CD4-positive, alpha-beta T cell treated with Interferon gamma for 1 hour (primary cell): Measurements from ENCODE around the gene TBC1D5.

Experiments used
- DNase-seq: peaks from one replicate; pipeline ENCODE4 v3.0.0-alpha.2; 2020

TBC1D5 gene

DNA sequence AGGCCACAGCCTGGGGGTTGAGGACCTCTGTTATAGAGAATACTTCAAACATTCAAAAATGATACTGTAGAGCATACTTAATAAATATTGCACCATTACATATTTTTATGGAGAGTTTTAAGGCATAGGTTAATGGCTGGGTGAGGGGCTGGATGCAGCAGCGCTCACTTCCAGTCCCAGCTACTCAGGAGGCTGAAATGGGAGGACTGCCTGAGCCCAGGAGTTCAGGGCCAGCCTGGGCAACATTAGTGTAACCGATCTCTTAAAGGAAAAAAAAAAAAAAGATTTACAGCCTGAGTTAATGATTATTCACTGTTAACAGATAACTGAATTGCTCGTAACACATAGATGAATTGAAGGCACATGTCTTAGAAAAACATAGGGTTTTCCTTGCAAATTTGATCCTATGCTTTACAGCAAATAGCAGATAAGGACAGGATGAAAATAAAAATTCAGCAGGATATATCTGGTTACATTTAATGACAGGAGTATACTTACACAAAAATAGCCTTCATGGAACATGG is 282.9 kb downstream of the TBC1D5 start:
- DNase-seq = no peak

DNA sequence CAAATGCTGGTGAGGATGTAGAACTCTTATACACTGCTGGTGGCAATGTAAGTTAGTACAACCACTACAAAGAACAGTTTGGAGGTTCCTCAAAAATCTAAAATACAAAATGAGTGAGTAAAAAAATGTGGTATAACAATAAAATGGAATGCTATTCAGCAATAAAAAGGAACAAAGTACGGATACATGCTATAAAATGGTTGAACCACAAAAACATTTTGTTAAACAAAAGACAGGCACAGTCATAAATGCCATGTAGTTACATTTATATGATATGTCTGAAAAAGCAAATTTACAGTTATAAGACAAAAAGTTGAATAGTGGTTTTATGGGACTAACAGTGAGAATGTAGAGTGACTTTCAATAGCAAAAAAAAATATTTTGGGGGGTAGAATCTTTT is 285.8 kb downstream of the TBC1D5 start:
- no peak for DNase-seq

DNA sequence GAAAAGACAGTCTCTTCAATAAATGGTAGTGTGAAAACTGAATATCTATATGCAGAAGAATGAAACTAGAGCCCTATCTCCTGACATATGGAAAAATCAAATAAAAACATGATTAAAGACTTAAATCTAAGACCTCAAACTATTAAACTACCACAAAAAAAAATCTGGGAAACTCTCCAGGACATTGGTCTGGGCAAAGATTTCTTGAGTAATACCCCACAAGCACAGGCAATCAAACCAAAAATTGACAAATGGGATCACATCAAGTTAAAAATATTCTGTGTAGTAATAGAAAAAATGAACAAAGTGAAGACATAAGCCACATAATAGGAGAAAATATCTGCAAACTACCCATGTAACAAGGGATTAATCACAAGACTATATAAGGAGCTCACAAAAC is 286.4 kb downstream of the TBC1D5 start:
- no peak for DNase-seq

DNA sequence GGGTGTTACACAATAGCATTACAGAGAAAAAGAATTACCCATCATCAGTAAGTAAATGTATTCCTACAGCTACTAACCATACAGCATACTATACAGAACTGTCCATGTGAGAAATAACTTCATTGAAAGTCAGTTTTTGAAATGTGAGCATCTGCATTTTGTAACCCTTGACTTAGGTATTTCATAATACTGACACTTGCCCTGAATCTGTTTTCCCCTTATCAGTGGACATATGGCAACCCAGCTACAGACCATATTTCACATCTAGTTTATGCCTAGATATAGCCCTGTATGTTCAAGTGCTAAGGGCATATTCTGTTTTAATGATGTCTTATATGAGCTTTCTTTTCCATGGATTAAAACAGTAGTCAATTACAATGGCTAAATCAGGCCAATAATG is 297.6 kb downstream of the TBC1D5 start:
- no peak for DNase-seq

DNA sequence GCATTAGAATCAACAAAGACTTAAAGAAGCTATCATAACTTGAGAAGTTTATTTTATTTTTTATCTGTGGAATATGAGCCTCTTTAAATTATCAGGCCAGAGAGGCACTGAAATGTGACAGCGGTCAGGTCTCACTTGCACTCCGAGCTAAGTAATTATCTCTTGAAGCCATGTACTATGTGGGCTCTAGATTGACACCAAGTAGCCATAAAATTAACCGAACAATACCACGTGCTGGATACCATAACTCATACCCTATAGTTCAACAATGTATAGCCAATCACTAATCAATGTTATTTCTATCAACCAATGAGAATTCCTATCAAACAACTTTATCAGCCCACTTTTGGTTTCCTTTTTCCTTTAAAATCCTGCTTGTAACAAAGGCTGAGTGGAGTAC is 299.3 kb downstream of the TBC1D5 start:
- no peak for DNase-seq

DNA sequence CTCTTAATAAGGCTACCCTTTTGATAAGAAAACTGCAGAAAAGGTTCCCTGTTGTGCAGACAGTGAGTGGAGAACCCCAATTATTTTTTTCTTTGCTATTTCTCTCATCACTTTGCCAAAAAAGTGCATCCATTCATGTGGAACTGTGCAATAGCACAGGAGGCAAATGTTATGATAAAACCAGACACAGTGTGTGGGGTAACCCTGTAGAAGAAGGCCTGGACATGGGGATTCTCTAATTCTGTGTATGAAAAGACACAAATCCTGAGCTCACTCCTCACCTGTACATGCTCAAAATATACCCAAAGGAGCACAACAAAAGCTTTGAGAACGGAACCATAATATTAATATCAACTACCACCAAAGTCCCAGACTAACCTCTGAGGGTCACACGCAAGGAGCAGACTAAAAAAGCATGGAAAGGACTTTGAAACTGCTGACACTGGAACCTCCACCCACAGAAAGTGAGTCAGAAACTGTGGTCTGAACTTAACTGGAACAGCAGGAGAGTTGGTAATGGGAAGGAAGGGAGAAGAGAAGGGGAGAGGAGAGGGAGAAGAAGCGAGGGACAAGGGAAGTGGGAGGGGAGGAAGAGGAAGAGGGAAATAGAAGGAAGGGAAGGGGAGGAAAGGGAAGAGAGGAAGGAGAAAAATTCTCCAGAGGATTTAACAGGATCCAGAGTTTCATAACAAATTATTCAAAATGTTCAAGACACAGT is 299.9 kb downstream of the TBC1D5 start:
- DNase-seq = no peak

DNA sequence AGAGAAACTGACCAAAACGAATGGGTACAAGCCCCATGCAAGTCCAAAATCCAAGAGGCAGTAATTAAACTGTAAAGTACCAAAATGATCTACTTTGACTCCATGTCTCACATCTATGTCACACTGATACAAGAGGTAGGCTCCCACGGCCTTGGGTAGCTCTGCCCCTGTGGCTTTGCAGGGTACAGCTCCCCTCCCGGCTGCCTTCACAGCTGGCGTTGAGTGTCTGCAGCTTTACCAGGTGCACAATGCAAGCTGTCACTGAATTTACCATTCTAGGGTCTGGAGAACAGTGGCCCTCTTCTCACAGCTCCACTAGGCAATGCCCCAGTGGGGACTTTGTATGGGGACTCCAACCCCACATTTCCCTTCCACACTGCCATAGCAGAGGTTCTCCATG is 308.6 kb downstream of the TBC1D5 start:
- no peak for DNase-seq

DNA sequence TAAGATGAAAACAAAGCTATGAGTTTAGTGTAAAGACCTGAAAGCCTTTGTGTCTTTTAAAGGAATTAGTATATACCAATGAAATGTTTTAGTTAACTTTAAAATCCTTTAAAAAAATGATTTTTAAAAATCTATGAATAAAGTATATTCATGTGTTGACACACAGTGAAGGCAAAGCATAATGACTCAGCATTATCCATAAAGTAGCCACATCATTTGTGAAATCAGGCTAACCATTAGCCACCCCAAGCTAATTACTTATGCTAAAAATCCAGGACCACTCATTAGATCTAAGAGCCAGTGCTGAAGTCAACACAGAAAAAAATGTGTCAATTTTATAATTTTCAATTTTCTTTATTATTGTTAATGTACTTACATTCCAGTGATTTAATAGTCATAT is 310.2 kb downstream of the TBC1D5 start:
- DNase-seq = no peak

DNA sequence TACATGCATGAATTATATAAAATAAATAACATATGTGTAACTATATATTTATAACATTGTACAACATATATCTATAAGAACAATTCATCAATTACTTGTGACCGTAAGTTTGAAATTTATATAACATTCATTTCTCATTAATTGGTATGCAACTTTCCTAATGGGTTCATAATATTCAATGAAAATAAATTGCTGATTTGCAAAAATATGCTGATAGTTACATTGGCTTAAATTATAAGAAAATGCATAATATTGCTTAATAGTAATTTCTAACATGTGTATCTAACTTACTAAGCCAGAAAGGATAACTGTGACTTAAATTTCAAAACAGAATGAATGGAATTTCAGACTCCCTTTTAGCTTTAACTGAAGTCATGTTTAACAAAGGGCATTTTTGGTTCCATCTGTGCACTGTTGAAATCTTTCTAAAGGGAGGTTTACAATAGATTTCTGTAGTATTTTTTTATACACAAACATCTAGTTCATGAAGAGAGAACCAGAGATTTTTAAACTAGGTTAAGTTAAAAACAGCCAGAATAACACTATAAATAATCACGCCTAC is 310.9 kb downstream of the TBC1D5 start:
- no peak for DNase-seq

DNA sequence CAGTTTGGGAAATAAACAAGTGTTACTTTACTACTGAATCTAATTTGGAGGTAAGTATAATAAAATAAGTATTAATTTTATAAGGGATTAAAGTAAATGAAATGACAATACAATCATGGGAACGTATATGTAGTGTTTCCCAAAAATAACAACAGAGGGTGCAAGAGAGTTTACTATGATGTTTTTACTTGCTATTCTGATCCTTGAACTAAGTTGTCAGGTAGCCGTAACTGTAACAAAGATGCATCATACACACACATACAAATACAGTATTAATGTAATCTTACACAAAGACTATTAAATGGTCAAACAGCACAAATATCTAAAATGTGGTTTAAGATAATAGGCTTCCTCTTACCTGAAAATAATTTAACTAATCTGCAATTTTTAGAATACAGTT is 311.4 kb downstream of the TBC1D5 start:
- no peak for DNase-seq

DNA sequence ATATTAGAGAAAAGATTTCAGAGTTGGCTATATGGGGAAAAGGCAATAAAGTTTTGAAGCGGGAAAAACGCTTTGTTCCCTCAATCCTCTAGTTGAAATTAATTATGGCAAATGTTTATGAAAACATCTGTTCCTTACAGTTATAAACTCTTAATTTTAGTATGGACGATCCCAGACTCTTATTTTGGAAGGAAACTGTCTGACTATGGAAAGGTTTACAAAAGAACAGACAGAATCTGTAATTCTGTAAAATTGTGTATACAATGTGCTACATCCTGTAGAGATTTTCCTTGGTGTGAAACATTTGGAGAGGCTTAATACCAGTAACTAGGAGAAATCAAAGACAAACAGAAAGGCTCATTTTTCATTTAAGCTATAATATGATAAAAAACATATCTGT is 311.8 kb downstream of the TBC1D5 start:
- no peak for DNase-seq

DNA sequence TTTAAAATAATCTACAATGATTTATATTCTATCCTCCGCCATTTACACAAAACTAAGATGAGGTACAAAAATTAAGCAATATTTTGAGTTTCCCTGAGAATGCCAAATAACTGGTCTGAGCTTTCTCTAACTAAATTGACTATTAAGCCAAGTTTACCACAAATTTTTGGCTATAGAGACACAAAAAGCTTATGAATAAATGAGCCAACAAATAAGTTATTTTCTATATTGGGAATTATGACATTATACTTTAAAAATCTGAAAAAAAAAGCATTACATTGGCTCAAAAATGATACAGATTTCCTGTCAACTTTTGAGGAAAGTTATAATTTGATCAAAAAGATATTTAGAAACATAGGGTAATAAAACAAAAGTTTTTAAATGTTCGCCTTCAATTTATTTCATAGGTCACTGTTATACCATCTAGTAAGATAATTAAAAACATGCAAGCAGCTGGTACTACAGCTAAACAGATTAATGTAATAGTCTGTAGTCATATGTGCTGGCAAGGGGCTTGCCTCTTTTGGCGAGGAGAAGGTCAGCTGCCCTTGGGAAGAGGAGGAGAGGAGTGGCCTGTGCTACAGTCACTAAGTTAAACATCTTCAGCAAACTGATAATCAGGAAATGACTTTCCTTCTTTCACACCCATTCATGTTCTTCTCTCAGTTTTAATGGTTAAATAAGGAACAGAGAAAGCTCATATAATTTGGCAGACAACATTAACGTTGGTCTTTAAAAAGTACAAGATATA is 318.5 kb downstream of the TBC1D5 start:
- DNase-seq = no peak

DNA sequence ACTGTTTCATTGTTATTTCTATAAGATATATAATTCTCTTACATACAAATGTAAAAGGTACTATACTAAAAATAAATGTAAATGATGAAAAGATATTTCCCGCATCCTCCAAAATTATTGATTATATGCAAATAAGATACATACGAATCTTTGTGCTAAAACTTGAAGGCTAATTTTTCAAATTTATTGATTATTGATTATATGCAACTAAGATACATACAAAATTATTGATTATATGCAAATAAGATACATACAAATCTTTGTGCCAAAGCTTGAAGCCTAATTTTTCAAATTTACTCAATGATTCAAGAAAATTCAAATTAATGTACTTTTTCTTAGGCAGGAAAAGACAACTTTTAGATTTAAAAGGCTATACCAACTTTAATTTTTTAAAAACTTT is 319.8 kb downstream of the TBC1D5 start:
- DNase-seq = no peak

DNA sequence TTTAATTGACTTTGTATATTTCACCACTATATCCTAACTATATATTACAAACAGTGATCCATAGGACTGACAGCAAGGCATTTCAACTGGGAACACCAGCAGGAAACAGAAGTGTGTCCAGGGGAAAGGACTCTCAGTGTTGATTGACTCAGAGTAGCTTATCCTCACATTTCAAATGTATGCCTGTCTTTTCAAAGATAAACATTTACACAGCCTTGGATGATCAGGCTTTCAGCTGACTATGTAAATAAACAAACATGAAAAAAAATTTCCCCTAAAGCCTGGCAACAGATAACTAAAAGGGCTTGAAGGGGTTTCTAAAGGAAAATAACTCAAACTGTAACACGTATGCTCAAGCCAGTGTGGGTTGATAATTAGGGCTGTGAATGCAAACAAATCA is 321.8 kb downstream of the TBC1D5 start:
- no peak for DNase-seq

DNA sequence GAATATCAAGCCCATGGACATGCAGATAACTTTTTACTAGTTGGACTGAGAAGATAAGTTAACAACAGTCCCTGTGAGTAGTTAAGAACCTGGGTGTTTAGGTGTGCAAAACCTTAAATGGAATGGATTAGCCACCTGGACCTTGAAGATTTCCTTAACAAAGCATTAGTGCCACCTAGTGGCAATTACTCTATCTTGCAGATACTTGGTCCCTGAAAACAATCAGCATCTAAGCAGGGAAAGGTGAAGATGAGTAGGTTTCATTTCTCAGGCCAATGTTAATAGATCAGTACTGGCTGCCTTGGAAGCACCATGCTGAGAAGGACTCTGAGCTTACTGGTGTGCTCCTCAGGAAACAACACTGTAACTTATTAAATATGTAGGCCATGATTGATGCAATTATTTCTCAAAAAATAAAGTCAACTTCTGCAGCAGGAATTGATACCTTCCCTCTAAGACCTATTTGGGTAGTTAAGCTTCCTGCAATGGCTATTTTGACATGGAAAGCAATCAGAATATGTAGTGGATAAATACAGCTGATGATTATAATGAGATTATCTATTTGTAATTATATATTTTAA is 329.4 kb downstream of the TBC1D5 start:
- DNase-seq = no peak

DNA sequence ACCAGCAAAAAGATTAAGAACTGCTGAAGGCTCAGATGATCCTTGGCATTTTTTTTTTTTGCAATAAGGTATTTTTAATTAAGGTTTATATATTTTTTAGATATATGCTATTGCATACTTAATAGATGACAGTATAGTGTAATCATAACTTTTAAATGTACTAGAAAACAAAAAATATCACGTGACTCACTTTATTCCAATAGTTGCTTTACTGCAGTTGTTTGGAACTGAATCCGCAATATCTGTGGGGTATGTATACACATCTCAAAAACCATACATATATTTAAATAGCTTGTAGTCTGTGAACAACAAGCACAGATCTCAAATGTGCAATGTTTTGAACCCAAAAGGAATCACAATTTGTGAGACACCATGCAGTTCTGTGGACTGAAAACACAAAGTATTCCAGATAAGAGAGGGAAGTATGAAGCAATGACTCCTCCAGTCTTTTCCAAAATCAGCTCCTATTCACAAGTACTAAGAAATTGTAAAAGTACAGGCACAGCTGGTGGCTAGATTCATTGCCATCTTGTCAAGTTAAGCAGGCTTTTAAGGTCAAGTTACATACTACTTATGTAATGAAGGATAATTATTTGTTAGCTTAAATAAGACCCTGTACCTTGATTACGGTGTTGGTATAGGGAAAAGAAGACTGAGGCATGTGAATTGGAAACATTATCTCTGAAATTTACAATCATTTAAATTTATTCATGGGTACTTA is 331.1 kb downstream of the TBC1D5 start:
- DNase-seq = no peak

DNA sequence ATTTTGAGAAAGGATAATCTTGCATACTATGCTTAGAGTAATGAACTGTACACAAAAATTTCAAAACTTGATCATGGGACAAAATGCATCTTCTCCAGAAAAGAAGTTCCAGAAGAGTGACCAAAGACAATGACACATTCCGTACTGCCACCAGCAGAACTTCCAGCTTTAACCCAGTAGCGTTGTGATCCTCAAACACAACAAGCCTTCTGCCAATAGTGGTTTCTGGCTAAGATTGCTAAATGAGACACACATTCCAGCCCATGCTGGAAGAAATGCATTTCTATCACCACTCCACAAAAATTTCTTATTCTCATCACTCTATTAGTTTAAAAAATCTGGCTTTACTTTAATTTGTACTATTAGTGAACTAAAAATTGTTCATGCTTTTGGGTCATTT is 334.9 kb downstream of the TBC1D5 start:
- no peak for DNase-seq

DNA sequence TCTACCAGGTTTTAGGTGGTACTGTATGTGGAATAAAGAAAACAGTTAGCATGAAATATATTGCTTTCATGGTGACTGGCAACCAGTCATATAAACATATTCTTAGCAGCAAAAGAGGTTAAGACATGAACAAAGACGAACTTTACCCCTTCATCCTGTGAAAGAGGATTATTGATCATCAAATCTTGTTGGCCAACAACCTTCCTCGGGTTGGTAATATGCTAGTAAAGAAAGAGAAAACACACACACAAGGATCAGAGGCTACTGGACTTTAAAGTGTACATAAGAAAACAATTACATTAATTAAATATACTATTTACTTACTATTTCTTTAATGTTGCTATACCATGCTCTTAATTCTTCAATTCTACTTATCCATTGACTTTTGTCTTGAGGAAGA is 337.9 kb downstream of the TBC1D5 start:
- no peak for DNase-seq

DNA sequence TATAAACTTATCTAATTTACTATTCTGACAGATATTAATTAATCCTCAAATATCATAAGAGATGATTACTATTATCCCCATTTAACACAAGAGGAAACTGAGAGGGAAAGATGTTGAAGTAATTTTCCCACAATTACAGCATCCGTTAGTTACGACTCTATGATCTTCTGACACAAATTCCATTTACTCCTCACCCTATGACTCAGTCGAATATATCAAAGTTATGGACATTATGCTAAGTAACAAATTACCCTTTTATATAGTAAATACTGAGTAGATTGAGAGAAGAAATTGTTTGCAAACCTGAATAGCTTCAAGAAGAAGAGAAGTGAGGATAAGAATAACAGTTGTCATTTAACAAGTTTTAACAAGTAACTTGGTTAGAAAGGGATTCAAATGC is 340.0 kb downstream of the TBC1D5 start:
- no peak for DNase-seq

DNA sequence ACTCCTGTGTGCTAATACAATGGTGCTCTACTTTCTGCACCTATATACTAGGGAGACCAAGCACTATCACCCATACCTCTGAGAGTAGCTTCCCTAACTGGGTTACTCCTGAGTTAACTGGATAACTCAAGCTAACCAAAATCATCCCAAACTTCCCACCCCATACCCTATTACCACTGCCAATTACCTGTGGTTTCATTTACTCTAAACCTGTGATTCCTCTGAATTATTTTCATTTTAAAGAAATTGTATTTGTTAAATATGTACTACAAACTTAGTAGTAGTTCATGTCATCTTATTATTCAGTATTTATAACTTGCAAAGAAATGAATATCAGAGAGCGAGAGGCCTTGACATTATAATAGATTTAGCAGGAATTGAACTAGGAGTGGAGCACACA is 340.5 kb downstream of the TBC1D5 start:
- DNase-seq = no peak

DNA sequence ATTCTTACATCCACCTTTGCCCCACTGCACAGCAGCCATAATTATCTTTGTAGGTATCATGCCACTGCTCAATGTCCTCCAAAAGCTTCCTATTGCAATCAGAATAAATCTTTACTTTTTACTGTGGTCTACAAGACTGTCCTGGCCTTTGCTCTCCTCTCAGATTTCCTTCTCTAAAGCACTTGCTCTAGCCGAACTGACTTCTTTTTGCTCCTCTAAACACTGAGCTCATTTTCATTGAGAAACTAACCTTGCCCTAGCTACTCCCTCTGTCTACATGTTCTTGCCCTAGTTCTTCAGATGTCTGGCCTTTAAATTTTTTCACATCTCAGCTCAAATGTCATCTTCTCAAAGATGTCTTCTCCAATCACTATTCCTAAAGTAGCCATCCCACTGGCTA is 342.8 kb downstream of the TBC1D5 start:
- DNase-seq = no peak

DNA sequence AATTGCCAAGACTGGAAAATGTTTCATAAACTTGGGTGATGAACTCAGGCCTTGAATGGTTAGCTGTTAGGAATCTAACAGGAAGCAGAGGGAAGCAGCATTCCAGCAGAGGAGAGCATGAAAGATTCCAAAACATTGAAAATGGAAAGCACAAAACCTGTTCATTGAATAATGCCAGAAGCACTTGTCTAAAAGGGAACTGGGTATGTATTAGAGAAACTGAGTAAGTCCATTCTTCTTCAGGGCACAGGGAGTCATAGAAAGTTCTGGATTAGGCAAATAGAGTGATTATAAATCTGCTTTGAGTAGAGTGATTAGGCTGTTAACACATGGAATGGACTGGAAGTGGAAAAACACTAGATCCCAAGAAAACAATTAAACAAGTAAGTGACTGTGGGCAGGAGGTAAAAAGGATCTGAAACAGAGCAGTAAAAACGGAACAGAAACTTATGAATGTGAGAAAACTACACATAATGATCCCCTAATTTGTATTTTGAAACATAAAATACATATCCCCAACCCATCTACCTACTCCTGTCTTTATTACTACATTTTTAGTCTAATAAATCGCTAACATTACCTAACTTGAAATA is 343.4 kb downstream of the TBC1D5 start:
- no peak for DNase-seq

DNA sequence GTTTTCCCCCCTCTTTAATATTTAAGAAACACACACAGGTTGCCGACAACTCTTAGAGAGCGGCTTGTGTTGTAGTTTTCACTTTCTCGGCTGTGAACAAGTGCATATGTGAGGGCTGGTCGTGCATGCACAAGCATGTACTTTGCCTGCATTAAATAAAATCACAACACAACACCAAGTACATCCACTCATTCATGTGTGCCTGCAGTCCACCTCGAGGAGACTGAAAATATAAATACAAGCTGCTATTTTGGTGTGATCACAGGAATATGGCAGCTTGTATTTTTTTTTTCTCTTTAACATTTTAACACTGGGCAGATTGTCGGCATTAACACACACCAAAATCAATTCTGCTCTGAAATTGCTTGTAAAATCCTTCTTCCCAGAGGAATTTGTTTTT is 346.4 kb downstream of the TBC1D5 start:
- no peak for DNase-seq
